ENCODE data around the gene REXO1. TPM values are rescaled to one million over a fixed set of nuclear protein-coding genes. Genes with fewer than 3 reads are reported as not detected.

REXO1 gene
- total RNA-seq, 1 experiment from 2014 or later: 52.2 TPM

- Histone ChIP-seq H3K27ac (ENCODE audit: low read depth, low read length) (no peak overlapping the region), H3K79me2 (ENCODE audit: insufficient read depth, low read length) (peaks cover 3% of the 10 kb centered on the region; the same call in 1 of the 2 replicates), H4K20me1 (ENCODE audit: insufficient read depth) (no peaks in the 10 kb centered on the region), H3K4me2 (ENCODE audit: low read length) (no peak overlapping the region), H3K27me3 (ENCODE audit: insufficient read depth, low read length) (no peaks in the 10 kb centered on the region), H2AFZ (ENCODE audit: low read depth, low read length, poor library complexity, severe bottlenecking) (no peak overlapping the region), H3K36me3 (ENCODE audit: control insufficient read depth in 1 of 2, insufficient read depth in 2 of 2, low read length in 2 of 2) (no peaks in the 10 kb centered on the region), H3K9ac (ENCODE audit: low read length) (no peak overlapping the region), H3K9me2 (ENCODE audit: insufficient read depth) (no peaks in the 10 kb centered on the region), H3K9me3 (ENCODE audit: control insufficient read depth in 1 of 2, insufficient read depth in 1 of 2, low read depth in 1 of 2, low read length in 2 of 2) (peaks cover 0 to 6% of the 10 kb centered on the region in 2 experiments; a peak in 1 of 4 replicates), H3K4me3 (replicated peaks in 1 of 2; ENCODE audit: low read depth in 1 of 2, low read length in 2 of 2) (no peak overlapping the region), H3K4me1 (ENCODE audit: control insufficient read depth in 1 of 2, insufficient read depth in 2 of 2, low read length in 2 of 2) (peaks cover 18 to 39% of the 10 kb centered on the region in 2 experiments)
- intact Hi-C loops (cut with micrococcal nuclease): no loop called here
- CTCF ChIA-PET: no interaction called here
- peak; percentile 7; the same call in 1 of the 2 replicates for TF ChIP-seq POLR2AphosphoS5 (IDR thresholded peaks at IDR 0.05; ENCODE audit: low read depth, low read length)
- no peak for TF ChIP-seq SRF (IDR thresholded peaks at IDR 0.05; ENCODE audit: low read depth)
- RAD21 ChIA-PET (ENCODE audit: low non-redundant PET in 1 of 2, low total read pairs in 2 of 2, uncharacterized antibody in 2 of 2, unreplicated experiment in 2 of 2): interaction anchor here in 1 of 2 experiments (0.6 kb wide), 1 partner anchor 230 kb away, joined by 3 read pairs; no protein-coding TSS in a partner anchor
- POLR2A ChIA-PET: no interaction called here
- ATAC-seq: no peak
- no TSS peak for BruUV-seq (replicated peaks)
- no peak for DNase-seq (ENCODE audit: low read depth, low spot score)
Observed at GRCh38 chr19:1775951-1776605, 72.2 kb downstream of the REXO1 start.

GRCh38 chr19:1774989-1775772, 73.1 kb downstream of the REXO1 start:
- Histone ChIP-seq H3K27ac (ENCODE audit: low read depth, low read length) (no peak overlapping the region), H3K9me3 (ENCODE audit: control insufficient read depth in 1 of 2, insufficient read depth in 1 of 2, low read depth in 1 of 2, low read length in 2 of 2) (peaks cover 4 to 9% of the 10 kb centered on the region in 2 experiments; a peak in 3 of 4 replicates), H3K9me2 (ENCODE audit: insufficient read depth) (no peaks in the 10 kb centered on the region), H2AFZ (ENCODE audit: low read depth, low read length, poor library complexity, severe bottlenecking) (no peak overlapping the region), H3K79me2 (ENCODE audit: insufficient read depth, low read length) (peaks cover 3% of the 10 kb centered on the region; the same call in 1 of the 2 replicates), H3K4me2 (ENCODE audit: low read length) (no peak overlapping the region), H4K20me1 (ENCODE audit: insufficient read depth) (no peaks in the 10 kb centered on the region), H3K4me1 (ENCODE audit: control insufficient read depth in 1 of 2, insufficient read depth in 2 of 2, low read length in 2 of 2) (peaks cover 18 to 48% of the 10 kb centered on the region in 2 experiments), H3K36me3 (ENCODE audit: control insufficient read depth in 1 of 2, insufficient read depth in 2 of 2, low read length in 2 of 2) (0 out of 4 replicates have a peak, but pooled peaks cover 0 to 1% of the 10 kb centered on the region in 2 experiments), H3K9ac (ENCODE audit: low read length) (no peak overlapping the region), H3K27me3 (ENCODE audit: insufficient read depth, low read length) (no peaks in the 10 kb centered on the region), H3K4me3 (replicated peaks in 1 of 2; ENCODE audit: low read depth in 1 of 2, low read length in 2 of 2) (no peak overlapping the region)
- intact Hi-C loops (cut with micrococcal nuclease): no loop called here
- no TSS peak for BruUV-seq (replicated peaks)
- ChIA-PET RAD21 (ENCODE audit: low non-redundant PET in 1 of 2, low total read pairs in 2 of 2, uncharacterized antibody in 2 of 2, unreplicated experiment in 2 of 2) (no interaction called here), POLR2A (no interaction called here), CTCF (no interaction called here)
- ATAC-seq: peak; percentile 61
- DNase-seq (ENCODE audit: low read depth, low spot score): no peak
- no peak for TF ChIP-seq EGR1 (IDR thresholded peaks at IDR 0.05; ENCODE audit: low read depth)
- TF ChIP-seq ZFX (IDR thresholded peaks at IDR 0.05): no peak
- peak; percentile 37 for TF ChIP-seq RAD21 (IDR thresholded peaks at IDR 0.05; ENCODE audit: low read depth)
- no peak for TF ChIP-seq ZBTB33 (IDR thresholded peaks at IDR 0.05; ENCODE audit: extremely low read depth, insufficient replicate concordance, low read length)
- no peak for TF ChIP-seq POLR2AphosphoS5 (IDR thresholded peaks at IDR 0.05; ENCODE audit: low read depth, low read length)
- no peak for TF ChIP-seq SIN3A (IDR thresholded peaks at IDR 0.05; ENCODE audit: low read depth)
- TF ChIP-seq EZH2 (IDR thresholded peaks at IDR 0.05): no peak
- no peak for TF ChIP-seq SP1 (IDR thresholded peaks at IDR 0.05; ENCODE audit: low read depth)
- no peak for TF ChIP-seq YY1 (IDR thresholded peaks at IDR 0.05; ENCODE audit: extremely low read depth, insufficient replicate concordance, low read depth, low read length)
- no peak for TF ChIP-seq ZNF274 (IDR thresholded peaks at IDR 0.05; ENCODE audit: low read depth, low read length)
- TF ChIP-seq CBX3 (IDR thresholded peaks at IDR 0.05; ENCODE audit: low read depth): no peak
- no peak for TF ChIP-seq REST (IDR thresholded peaks at IDR 0.05; ENCODE audit: low read depth)
